Activated T-cell treated with anti-CD3 and anti-CD28 coated beads for 4 hours (primary cell): ENCODE data around the gene VEGFB.
A peak's percentile ranks its signal among the peaks of the same experiment; 100 is the strongest.

Source experiments
- DNase-seq: peaks from one replicate; pipeline ENCODE4 v3.0.0-alpha.2; 2020

VEGFB gene

GRCh38 chr11:64263021-64263946 is 28.9 kb downstream of the VEGFB start:
- no peak for DNase-seq

DNA sequence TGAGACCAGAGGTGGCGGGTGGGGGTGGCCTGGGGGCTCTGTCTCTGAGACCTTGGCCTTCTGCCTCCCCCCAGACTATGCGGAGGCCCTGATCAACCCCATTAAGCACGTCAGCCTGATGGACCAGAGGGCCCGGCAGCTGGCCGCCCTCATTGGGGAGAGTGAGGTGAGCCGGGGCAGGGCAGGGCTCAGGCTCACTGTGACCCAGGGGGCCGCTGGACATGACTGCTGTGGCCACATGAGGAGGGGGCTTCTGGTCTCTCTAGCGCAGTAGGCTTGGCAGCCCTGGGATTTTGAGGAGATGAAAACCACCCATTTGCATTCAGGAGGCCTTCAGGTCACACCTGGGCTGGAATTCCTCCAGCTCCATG is 29.5 kb downstream of the VEGFB start:
- no peak for DNase-seq

GRCh38 chr11:64264371-64264852 is 30.0 kb downstream of the VEGFB start:
- no peak for DNase-seq

- DNase-seq, result no peak
Observed at GRCh38 chr11:64265176-64266160, 31.1 kb downstream of the VEGFB start.

GRCh38 chr11:64266339-64266738 is 32.0 kb downstream of the VEGFB start:
- DNase-seq, result no peak

GRCh38 chr11:64267207-64267945 is 33.0 kb downstream of the VEGFB start:
- DNase-seq, result no peak

GRCh38 chr11:64268025-64268892 is 33.9 kb downstream of the VEGFB start:
- no peak for DNase-seq

DNA sequence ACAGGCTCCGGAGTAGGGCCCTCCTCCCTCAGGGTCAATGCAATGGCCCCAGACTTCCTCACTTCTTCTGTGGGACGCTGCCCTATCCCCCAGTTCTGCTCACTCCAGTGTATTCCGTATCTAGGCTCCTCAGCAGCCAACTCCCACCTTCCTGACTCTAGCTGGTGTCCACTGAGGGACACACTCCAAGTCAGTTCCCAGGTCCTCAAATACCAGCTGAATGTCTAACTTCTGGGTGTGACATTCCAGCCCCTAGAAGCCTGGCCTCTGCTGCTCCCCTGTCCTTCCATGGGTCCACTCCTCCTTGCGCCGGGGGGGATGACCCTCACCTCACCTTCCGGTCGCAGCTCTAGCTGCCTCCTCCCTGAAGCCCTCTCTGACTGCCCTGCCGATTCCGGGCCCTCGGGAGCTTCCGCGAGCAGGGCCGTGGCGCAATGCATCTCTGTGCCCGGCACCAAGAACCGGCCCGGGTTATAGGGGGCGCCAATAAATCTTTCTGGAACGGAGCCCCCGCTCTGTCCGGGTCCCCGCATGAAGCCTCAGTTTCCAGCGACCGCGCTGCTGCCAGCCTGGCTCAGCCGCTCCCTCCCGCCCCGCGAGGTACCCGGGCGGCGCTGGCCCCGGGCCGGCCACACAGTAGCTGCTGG is 34.6 kb downstream of the VEGFB start:
- DNase-seq, result no peak

GRCh38 chr11:64269540-64270220 is 35.3 kb downstream of the VEGFB start:
- DNase-seq, result peak; percentile 96

GRCh38 chr11:64275031-64275800 is 40.8 kb downstream of the VEGFB start:
- no peak for DNase-seq

- DNase-seq, result no peak
Observed at GRCh38 chr11:64275841-64276240, 41.5 kb downstream of the VEGFB start.

DNA sequence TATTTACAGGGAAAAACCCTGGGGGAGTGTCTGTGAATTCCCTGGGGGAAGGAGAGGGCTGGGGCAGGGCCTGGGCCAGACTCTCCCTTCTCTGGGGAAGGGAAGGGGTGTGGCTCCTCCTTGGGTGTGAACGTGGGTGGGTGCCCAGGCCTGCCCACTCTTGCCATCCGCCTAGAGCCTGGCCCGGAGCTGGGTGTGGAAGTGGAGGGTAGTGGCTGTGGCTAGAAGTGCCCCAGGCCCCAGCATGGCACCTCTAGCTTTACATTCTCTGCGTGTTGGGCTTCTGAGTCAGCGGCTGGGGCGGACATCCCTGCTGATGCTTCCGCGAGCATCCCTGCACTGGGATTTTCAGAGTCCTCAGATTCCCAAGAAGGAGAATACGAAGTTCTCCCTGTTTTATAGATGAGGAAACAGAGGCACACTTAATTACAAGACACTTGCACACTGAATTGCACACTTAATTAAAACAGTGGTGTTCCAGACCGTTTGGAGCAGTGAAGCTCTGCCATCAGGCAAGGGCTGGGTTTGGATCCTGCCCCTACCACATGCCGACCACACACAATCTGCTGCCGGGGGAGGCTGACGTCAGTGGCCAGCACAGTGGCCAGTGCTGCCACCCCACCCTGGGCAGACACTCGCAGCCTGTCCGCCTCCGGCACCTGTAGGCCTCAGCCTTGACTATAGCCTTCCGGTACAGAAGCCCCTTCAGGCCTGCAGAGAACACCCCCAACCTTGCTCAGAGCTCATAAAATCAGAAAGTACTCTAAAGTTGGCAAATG is 42.5 kb downstream of the VEGFB start:
- no peak for DNase-seq

- no peak for DNase-seq
Observed at GRCh38 chr11:64278576-64279190, 44.3 kb downstream of the VEGFB start.

DNA sequence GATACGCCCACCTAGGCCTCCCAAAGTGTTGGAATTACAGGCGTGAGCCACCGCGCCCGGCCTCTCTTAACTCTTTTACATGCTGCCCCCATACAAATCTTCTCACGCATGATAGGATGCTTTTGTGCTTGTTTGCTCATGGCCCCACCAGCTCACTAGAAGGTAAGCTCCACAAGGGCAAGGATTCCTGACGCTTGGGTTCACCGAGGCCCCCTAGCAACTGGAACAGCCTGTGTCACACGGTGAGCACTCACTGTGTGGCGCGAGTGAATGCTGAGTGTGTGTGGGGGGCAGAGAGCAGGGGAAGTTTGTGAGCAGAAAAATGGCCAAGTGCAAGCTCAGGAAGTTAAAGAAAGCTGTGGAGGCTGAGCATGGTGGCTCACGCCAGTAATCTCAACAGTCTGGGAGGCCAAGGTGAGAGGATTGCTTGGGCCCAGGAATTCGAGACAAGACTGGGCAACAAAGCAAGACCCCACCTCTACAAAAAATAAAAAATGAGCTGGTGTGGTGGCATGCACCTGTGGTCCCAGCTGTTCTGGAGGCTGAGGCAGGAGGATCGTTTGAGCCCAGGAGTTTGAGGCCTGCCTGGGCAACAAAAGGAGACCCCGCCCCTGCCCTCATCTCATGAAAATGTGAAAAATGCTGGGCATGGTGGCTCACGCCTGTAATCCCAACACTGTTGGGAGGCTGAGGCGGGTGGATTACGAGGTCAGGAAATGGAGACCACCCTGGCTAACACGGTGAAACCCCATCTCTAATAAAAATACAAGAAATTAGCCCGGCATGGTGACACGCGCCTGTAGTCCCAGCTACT is 47.8 kb downstream of the VEGFB start:
- no peak for DNase-seq

GRCh38 chr11:64283092-64283491 is 48.7 kb downstream of the VEGFB start:
- no peak for DNase-seq

- peak; percentile 90 for DNase-seq
Observed at GRCh38 chr11:64284048-64284961, 49.9 kb downstream of the VEGFB start, which contains the start of gene BAD. Gene BAD (minus strand): TSS chr11:64284665. CDS start chr11:64284368, 297 bp downstream.
